KMS-11 (cell line): ENCODE results near the gene S1PR4.
A peak's percentile ranks its signal among the peaks of the same experiment; 100 is the strongest.

Experiments used
- H2AFZ ChIP-seq: fragments of 200-600 bp; sonication (generic); 2 replicates; pipeline ENCODE4 v1.6.1; 2016; ENCODE audit warnings: antibody characterized with exemption, mixed run types, low read depth
- H3K27ac ChIP-seq: fragments of 200-600 bp; sonication (generic); 2 replicates; pipeline ENCODE4 v1.6.1; 2016; ENCODE audit warnings: mild to moderate bottlenecking, mixed run types
- H3K27me3 ChIP-seq: fragments of 200-600 bp; sonication (generic); 2 replicates; pipeline ENCODE4 v1.6.1; 2017; ENCODE audit warnings: mild to moderate bottlenecking, low read depth, mixed run types, moderate library complexity; ENCODE audit not compliant: insufficient read depth
- H3K36me3 ChIP-seq: fragments of 200-600 bp; sonication (generic); 2 replicates; pipeline ENCODE4 v1.6.1; 2017; ENCODE audit warnings: mild to moderate bottlenecking, mixed run types; ENCODE audit not compliant: insufficient read depth
- H3K4me1 ChIP-seq: fragments of 200-600 bp; sonication (generic); 2 replicates; pipeline ENCODE4 v1.6.1; 2016; ENCODE audit warnings: mild to moderate bottlenecking, low read depth, mixed run types; ENCODE audit not compliant: poor library complexity, severe bottlenecking
- H3K4me2 ChIP-seq: fragments of 200-600 bp; sonication (generic); 2 replicates; pipeline ENCODE4 v1.7.0; 2016; ENCODE audit warnings: mild to moderate bottlenecking, mixed run types
- H3K4me3 ChIP-seq: fragments of 200-600 bp; sonication (generic); IDR thresholded peaks from 2 replicates; pipeline ENCODE4 v1.6.1; 2017; ENCODE audit warnings: low read depth, low read length, mixed read lengths; ENCODE audit not compliant: insufficient read depth
- H3K79me2 ChIP-seq: fragments of 200-600 bp; sonication (generic); 2 replicates; pipeline ENCODE4 v1.6.1; 2016; ENCODE audit warnings: low read depth, mixed run types; ENCODE audit not compliant: insufficient read depth
- H3K9ac ChIP-seq: fragments of 200-600 bp; sonication (generic); 2 replicates; pipeline ENCODE4 v1.6.1; 2016; ENCODE audit warnings: mild to moderate bottlenecking, mixed run types
- H4K20me1 ChIP-seq: fragments of 200-600 bp; sonication (generic); 2 replicates; pipeline ENCODE4 v1.6.1; 2016; ENCODE audit warnings: mild to moderate bottlenecking, mixed run types; ENCODE audit not compliant: insufficient read depth
- CTCF ChIP-seq: fragments of 200-600 bp; sonication (generic); conservative IDR thresholded peaks from 2 replicates; pipeline ENCODE4 v1.6.1; 2017; ENCODE audit warnings: low read depth, mild to moderate bottlenecking, antibody characterized with exemption, low read length, moderate library complexity, mixed read lengths

Gene S1PR4, protein sequence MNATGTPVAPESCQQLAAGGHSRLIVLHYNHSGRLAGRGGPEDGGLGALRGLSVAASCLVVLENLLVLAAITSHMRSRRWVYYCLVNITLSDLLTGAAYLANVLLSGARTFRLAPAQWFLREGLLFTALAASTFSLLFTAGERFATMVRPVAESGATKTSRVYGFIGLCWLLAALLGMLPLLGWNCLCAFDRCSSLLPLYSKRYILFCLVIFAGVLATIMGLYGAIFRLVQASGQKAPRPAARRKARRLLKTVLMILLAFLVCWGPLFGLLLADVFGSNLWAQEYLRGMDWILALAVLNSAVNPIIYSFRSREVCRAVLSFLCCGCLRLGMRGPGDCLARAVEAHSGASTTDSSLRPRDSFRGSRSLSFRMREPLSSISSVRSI

DNA sequence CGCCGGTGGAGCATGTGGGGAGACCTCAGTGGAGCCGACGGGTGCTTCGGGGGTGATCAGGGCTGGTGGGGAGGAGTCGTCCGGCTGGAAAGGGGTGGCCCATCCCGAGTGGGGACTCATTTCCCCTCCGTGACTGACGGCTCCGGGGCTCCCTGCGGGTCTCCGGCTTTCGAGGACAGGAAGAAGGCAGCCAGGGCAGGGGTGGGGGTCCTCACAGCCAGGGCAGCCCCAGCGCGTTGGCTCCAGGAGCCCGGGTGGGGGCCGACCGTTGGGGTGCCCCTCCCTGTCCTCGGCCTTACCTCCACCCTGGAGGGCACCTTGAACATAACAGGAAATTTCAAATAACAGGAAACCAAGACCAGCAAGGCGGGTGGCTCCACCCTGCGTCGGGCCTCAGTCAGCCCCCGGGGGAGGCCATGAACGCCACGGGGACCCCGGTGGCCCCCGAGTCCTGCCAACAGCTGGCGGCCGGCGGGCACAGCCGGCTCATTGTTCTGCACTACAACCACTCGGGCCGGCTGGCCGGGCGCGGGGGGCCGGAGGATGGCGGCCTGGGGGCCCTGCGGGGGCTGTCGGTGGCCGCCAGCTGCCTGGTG lies at the start of gene S1PR4:
TSS of gene S1PR4 (plus strand) at position 393 of the 596 bp plus-strand sequence. CDS start at position 417, 24 bp downstream.
- H3K4me2 ChIP-seq: no peak within 1 kb of the TSS
- no peak within 1 kb of the TSS for H3K27ac ChIP-seq
- no peak within 1 kb of the TSS for H3K4me3 ChIP-seq
- no peaks in the 10 kb centered on the region for H3K79me2 ChIP-seq
- H3K9ac ChIP-seq: no peak within 1 kb of the TSS
- peaks cover 9% of the 10 kb centered on the region; the same call in 1 of the 2 replicates for H3K27me3 ChIP-seq
- H4K20me1 ChIP-seq: no peaks in the 10 kb centered on the region
- TF ChIP-seq CTCF: no peak
- peaks cover 3% of the 10 kb centered on the region for H3K4me1 ChIP-seq
- no peak within 1 kb of the TSS for H2AFZ ChIP-seq
- H3K36me3 ChIP-seq: no peaks in the 10 kb centered on the region

DNA sequence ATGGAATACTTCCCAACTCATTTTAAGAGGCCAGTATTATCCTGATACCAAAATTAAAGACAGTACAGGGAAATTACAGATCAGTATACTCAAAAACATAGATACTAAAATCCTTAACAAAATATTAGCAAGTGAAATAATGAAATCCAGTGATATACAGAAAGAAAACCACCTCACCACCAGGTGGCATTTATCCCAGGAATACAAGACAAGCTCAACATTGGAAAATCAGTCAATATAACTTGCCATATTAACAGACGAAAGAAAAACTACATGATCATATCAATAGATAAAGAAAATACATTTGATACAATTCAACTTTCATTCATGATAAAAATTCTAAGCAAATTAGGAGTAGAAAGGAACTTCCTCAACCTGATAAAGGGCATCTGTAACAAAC lies 49.5 kb upstream of the S1PR4 start:
- H3K27ac ChIP-seq: no peak overlapping the region
- no peak overlapping the region for H2AFZ ChIP-seq
- no peaks in the 10 kb centered on the region for H4K20me1 ChIP-seq
- H3K36me3 ChIP-seq: no peaks in the 10 kb centered on the region
- H3K4me1 ChIP-seq: peaks cover 25% of the 10 kb centered on the region
- no peak overlapping the region for H3K4me2 ChIP-seq
- H3K79me2 ChIP-seq: no peaks in the 10 kb centered on the region
- no peak; the same call in 1 of the 2 replicates for TF ChIP-seq CTCF
- peaks cover 48% of the 10 kb centered on the region for H3K27me3 ChIP-seq
- no peak overlapping the region for H3K4me3 ChIP-seq
- no peak overlapping the region for H3K9ac ChIP-seq

DNA sequence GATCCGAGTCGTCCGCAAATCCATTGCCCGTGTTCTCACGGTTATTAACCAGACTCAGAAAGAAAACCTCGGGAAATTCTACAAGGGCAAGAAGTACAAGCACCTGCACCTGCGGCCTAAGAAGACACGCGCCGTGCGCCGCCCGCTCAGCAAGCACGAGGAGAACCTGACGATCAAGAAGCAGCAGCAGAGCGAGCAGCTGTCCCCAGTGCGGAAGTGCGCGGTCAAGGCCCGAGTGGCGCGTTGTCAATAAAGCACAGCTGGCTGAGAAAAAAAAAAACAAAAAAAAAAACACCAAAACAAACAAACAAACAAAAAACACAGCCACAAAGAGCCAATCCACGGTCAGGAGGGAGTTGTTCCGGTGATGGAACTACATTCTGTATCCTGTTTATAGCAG lies 47.4 kb upstream of the S1PR4 start:
- TF ChIP-seq CTCF: no peak
- H3K4me3 ChIP-seq: no peak overlapping the region
- no peak overlapping the region for H3K27ac ChIP-seq
- no peak overlapping the region for H3K4me2 ChIP-seq
- peaks cover 14% of the 10 kb centered on the region for H3K4me1 ChIP-seq
- no peak overlapping the region for H3K9ac ChIP-seq
- no peak overlapping the region for H2AFZ ChIP-seq
- peaks cover 36% of the 10 kb centered on the region; the same call in 1 of the 2 replicates for H3K27me3 ChIP-seq
- H3K36me3 ChIP-seq: no peaks in the 10 kb centered on the region
- H3K79me2 ChIP-seq: no peaks in the 10 kb centered on the region
- H4K20me1 ChIP-seq: no peaks in the 10 kb centered on the region

GRCh38 chr19:3132971-3133792 lies 45.4 kb upstream of the S1PR4 start:
- Histone ChIP-seq H3K4me3 (no peak overlapping the region), H3K4me1 (peaks cover 14% of the 10 kb centered on the region), H3K4me2 (peak overlapping the region; percentile 22; the same call in 1 of the 2 replicates), H3K27me3 (peaks cover 31% of the 10 kb centered on the region; the same call in 1 of the 2 replicates), H3K36me3 (no peaks in the 10 kb centered on the region), H2AFZ (peak overlapping the region; percentile 49; the same call in 1 of the 2 replicates), H4K20me1 (no peaks in the 10 kb centered on the region), H3K79me2 (no peaks in the 10 kb centered on the region), H3K27ac (no peak overlapping the region), H3K9ac (peak overlapping the region; percentile 2; the same call in 1 of the 2 replicates)
- TF ChIP-seq CTCF: no peak
